Measurements from ENCODE around the gene RNU1-1.
"Not testable (repeated sequence)": the region's sequence is repeated elsewhere in the genome, so short reads cannot be mapped to it uniquely, and the experiment has no call there.

GRCh38 chr1:16493731-16494130 is 20.4 kb downstream of the RNU1-1 start:
- not testable (repeated sequence) for TF ChIP-seq EZH2 (IDR thresholded peaks at IDR 0.05; ENCODE audit: borderline replicate concordance, insufficient read depth, low read length, poor library complexity, severe bottlenecking); CTCF (IDR thresholded peaks at IDR 0.05; ENCODE audit: poor library complexity, severe bottlenecking); RAD21 (conservative IDR thresholded peaks at IDR 0.05); POLR2AphosphoS5 (IDR thresholded peaks at IDR 0.05)

All from neural cell (in vitro differentiated cells).